Lower leg skin (tissue), 4 donors: Measurements from ENCODE around the gene QSOX1. TPM values are rescaled to one million over a fixed set of nuclear protein-coding genes. Genes with fewer than 3 reads are reported as not detected.

Source experiments
- DNase-seq, 2 donors: peaks; one replicate each; pipeline ENCODE4 v3.0.0-alpha.2; 2019; ENCODE audit warnings: low spot score in 2 of 2
- H3K4me3 ChIP-seq: fragments of 200-600 bp; sonication (generic); 2 replicates; pipeline ENCODE4 v1.5.1; 2017; ENCODE audit warnings: mild to moderate bottlenecking, low read depth; ENCODE audit not compliant: poor library complexity, severe bottlenecking
- CTCF ChIP-seq, 3 donors: fragments of 450-650 bp; IDR thresholded peaks; one replicate each; pipeline ENCODE4 v1.5.1; 2016; ENCODE audit warnings: antibody characterized with exemption in 3 of 3, mild to moderate bottlenecking in 3 of 3, moderate library complexity in 2 of 3
- POLR2A ChIP-seq, 2 donors: fragments of 450-650 bp; IDR thresholded peaks; one replicate each; pipeline ENCODE4 v1.6.1; 2016 to 2017; ENCODE audit warnings: antibody characterized with exemption in 2 of 2, mild to moderate bottlenecking in 1 of 2, moderate library complexity in 1 of 2
- WGBS, 2 donors: methylation state at CpG; one replicate each; pipeline ENCODE4 v1.1.5; 2018; 5-methylcytosine and 5-hydroxymethylcytosine counted together
- intact Hi-C: fragments of 100-400 bp; cut with DNase I; formaldehyde crosslinking; loops from one replicate; pipeline ENCODE4 v1.15.0; 2023; ENCODE audit warnings: low total_unique reads
- total RNA-seq, 4 donors: library from RNA; depleted of rRNA; stranded (reverse); fragments of >200 nt; gene quantifications; one replicate each; pipeline ENCODE4 v1.1.0, GENCODE V29; 2016

QSOX1 gene
- total RNA-seq, 4 donors from 2014 or later = 77.7 to 90.3 (median 87.3) TPM

- TF ChIP-seq CTCF (IDR thresholded peaks at IDR 0.05) (no peak), POLR2A (IDR thresholded peaks at IDR 0.05) (no peak)
- no peak overlapping the region for H3K4me3 ChIP-seq
- intact Hi-C loops = no loop called here
- DNase-seq = no peak
- whole genome bisulfite sequencing, 2 donors = 89 to 90% methylated on average over 14 to 17 of the region's 17 CpGs
These were observed 41.9 kb downstream of the QSOX1 start for GRCh38 chr1:180196436-180197003.

GRCh38 chr1:180197231-180197630 lies 42.6 kb downstream of the QSOX1 start:
- DNase-seq = no peak
- TF ChIP-seq POLR2A (IDR thresholded peaks at IDR 0.05) (no peak), CTCF (IDR thresholded peaks at IDR 0.05) (no peak)
- H3K4me3 ChIP-seq = no peak overlapping the region
- intact Hi-C loops = no loop called here
- 65 to 91% methylated on average over 2 to 4 of the region's 5 CpGs for WGBS, 2 donors

- WGBS, 2 donors = 53 to 61% methylated on average over 4 of the region's 4 CpGs
- DNase-seq = no peak
- TF ChIP-seq POLR2A (IDR thresholded peaks at IDR 0.05) (no peak), CTCF (IDR thresholded peaks at IDR 0.05) (no peak)
- no peak overlapping the region for H3K4me3 ChIP-seq
- intact Hi-C loops = no loop called here
These were observed 43.5 kb downstream of the QSOX1 start for GRCh38 chr1:180198196-180198595.

- TF ChIP-seq POLR2A (IDR thresholded peaks at IDR 0.05) (no peak), CTCF (IDR thresholded peaks at IDR 0.05) (no peak)
- intact Hi-C loops = no loop called here
- DNase-seq = no peak
- H3K4me3 ChIP-seq = no peak overlapping the region
- 93 to 95% methylated on average over 4 to 5 of the region's 5 CpGs for WGBS, 2 donors
These were observed 43.9 kb downstream of the QSOX1 start for GRCh38 chr1:180198611-180199010.

GRCh38 chr1:180199018-180199417 lies 44.3 kb downstream of the QSOX1 start:
- no peak overlapping the region for H3K4me3 ChIP-seq
- 82 to 83% methylated on average over 10 to 12 of the region's 12 CpGs for WGBS, 2 donors
- TF ChIP-seq CTCF (IDR thresholded peaks at IDR 0.05) (no peak), POLR2A (IDR thresholded peaks at IDR 0.05) (no peak)
- intact Hi-C loops = no loop called here
- no peak for DNase-seq
